Effector CD4-positive, alpha-beta T cell (primary cell): ENCODE measurements around the gene SRP68.
"Not testable (repeated sequence)": the region's sequence is repeated elsewhere in the genome, so short reads cannot be mapped to it uniquely, and the experiment has no call there.

Source experiments
- DNase-seq: peaks from one replicate; pipeline ENCODE4 v3.0.0-alpha.2; 2020

The SRP68 gene

GRCh38 chr17:76044475-76045007, 27.8 kb downstream of the SRP68 start:
- not testable (repeated sequence) for DNase-seq

- DNase-seq, result not testable (repeated sequence)
Measured at GRCh38 chr17:76042868-76043267, 29.4 kb downstream of the SRP68 start.

GRCh38 chr17:76040376-76040775, 31.9 kb downstream of the SRP68 start:
- DNase-seq, result no peak

- DNase-seq, result no peak
Measured at GRCh38 chr17:76039121-76039520, 33.2 kb downstream of the SRP68 start.

GRCh38 chr17:76038050-76038449, 34.3 kb downstream of the SRP68 start:
- no peak for DNase-seq

GRCh38 chr17:76036497-76037261, 35.6 kb downstream of the SRP68 start:
- DNase-seq, result no peak

GRCh38 chr17:76034428-76035350, 37.6 kb downstream of the SRP68 start:
- DNase-seq, result no peak

- no peak for DNase-seq
Measured at GRCh38 chr17:76033139-76033538, 39.2 kb downstream of the SRP68 start.

- DNase-seq, result no peak
Measured at GRCh38 chr17:76032780-76033108, 39.6 kb downstream of the SRP68 start.

- DNase-seq, result no peak
Measured at GRCh38 chr17:76032073-76032779, 40.1 kb downstream of the SRP68 start.

GRCh38 chr17:76027159-76027839, 45.0 kb downstream of the SRP68 start, which contains the start of gene EVPL:
TSS of gene EVPL (minus strand) at chr17:76027306. CDS start at chr17:76027198, 108 bp downstream.
- no peak for DNase-seq

GRCh38 chr17:76026714-76027158, 45.6 kb downstream of the SRP68 start:
- DNase-seq, result no peak

GRCh38 chr17:76025294-76025693, 47.0 kb downstream of the SRP68 start:
- no peak for DNase-seq

- no peak for DNase-seq
Measured at GRCh38 chr17:76024353-76024752, 48.0 kb downstream of the SRP68 start.

- no peak for DNase-seq
Measured at GRCh38 chr17:76023900-76024237, 48.4 kb downstream of the SRP68 start.

GRCh38 chr17:76022973-76023899, 49.1 kb downstream of the SRP68 start:
- no peak for DNase-seq

- no peak for DNase-seq
Measured at GRCh38 chr17:76022285-76022684, 50.0 kb downstream of the SRP68 start.

GRCh38 chr17:76019833-76020467, 52.4 kb downstream of the SRP68 start:
- no peak for DNase-seq

- no peak for DNase-seq
Measured at GRCh38 chr17:76018801-76019200, 53.5 kb downstream of the SRP68 start.

- DNase-seq, result no peak
Measured at GRCh38 chr17:76018340-76018680, 54.0 kb downstream of the SRP68 start.
